ENCODE measurements around the gene FAM222B.

GRCh38 chr17:28722417-28723158 lies 120.0 kb downstream of the FAM222B start:
- no peak for TF ChIP-seq CTCF (IDR thresholded peaks at IDR 0.05)
- TF ChIP-seq POLR2AphosphoS5 (IDR thresholded peaks at IDR 0.05): no peak
- no peak for TF ChIP-seq POLR2A (IDR thresholded peaks at IDR 0.05)

All from upper lobe of left lung (tissue), 4 donors.